HG03039 (cell line): ENCODE results near the gene HSPG2.

Experiments
- ATAC-seq: cut with Tn5 transposase; IDR thresholded peaks from one replicate; pipeline ENCODE4 v1.9.1; 2021; ENCODE audit warnings: mild to moderate bottlenecking, moderate library complexity; ENCODE audit not compliant: unreplicated experiment

HSPG2 gene

GRCh38 chr1:21901473-21901847 lies 35.6 kb downstream of the HSPG2 start:
- ATAC-seq: no peak

GRCh38 chr1:21900766-21901472 lies 36.2 kb downstream of the HSPG2 start:
- no peak for ATAC-seq

GRCh38 chr1:21899987-21900386 lies 37.1 kb downstream of the HSPG2 start:
- no peak for ATAC-seq

GRCh38 chr1:21899267-21899810 lies 37.8 kb downstream of the HSPG2 start:
- no peak for ATAC-seq

- ATAC-seq: no peak
These were observed 38.5 kb downstream of the HSPG2 start for GRCh38 chr1:21898326-21899200.

GRCh38 chr1:21897844-21898243 lies 39.3 kb downstream of the HSPG2 start:
- ATAC-seq: no peak

GRCh38 chr1:21896652-21897532 lies 40.2 kb downstream of the HSPG2 start:
- no peak for ATAC-seq

GRCh38 chr1:21896026-21896425 lies 41.1 kb downstream of the HSPG2 start:
- ATAC-seq: no peak

- no peak for ATAC-seq
These were observed 42.9 kb downstream of the HSPG2 start for GRCh38 chr1:21894034-21894881.

- no peak for ATAC-seq
These were observed 43.9 kb downstream of the HSPG2 start for GRCh38 chr1:21893046-21893805.

GRCh38 chr1:21891621-21892479 lies 45.3 kb downstream of the HSPG2 start:
- ATAC-seq: no peak

- ATAC-seq: no peak
These were observed 46.0 kb downstream of the HSPG2 start for GRCh38 chr1:21891081-21891480.

GRCh38 chr1:21888500-21888899 lies 48.6 kb downstream of the HSPG2 start:
- ATAC-seq: no peak

- ATAC-seq: no peak
These were observed 49.3 kb downstream of the HSPG2 start for GRCh38 chr1:21887796-21888195.

- no peak for ATAC-seq
These were observed 49.8 kb downstream of the HSPG2 start for GRCh38 chr1:21887216-21887736.

- no peak for ATAC-seq
These were observed 50.5 kb downstream of the HSPG2 start for GRCh38 chr1:21886486-21887215.

- ATAC-seq: no peak
These were observed 51.7 kb downstream of the HSPG2 start for GRCh38 chr1:21885236-21886037.
